IPS DF 4.7 (cell line): ENCODE data around the gene PLAAT1.

Experiments
- DNase-seq: peaks from one replicate; pipeline ENCODE4 v3.0.0-alpha.2; 2013; ENCODE audit warnings: low spot score; ENCODE audit errors: extremely low read depth

Gene PLAAT1

GRCh38 chr3:193240850-193241706, at the start of gene PLAAT1:
TSS of gene PLAAT1 (plus strand) at chr3:193241222. CDS start at chr3:193255651, 14,429 bp downstream.
- no peak for DNase-seq

GRCh38 chr3:193194371-193194770, 46.7 kb upstream of the PLAAT1 start:
- no peak for DNase-seq

- no peak for DNase-seq
Observed at GRCh38 chr3:193196746-193197145, 44.3 kb upstream of the PLAAT1 start.

GRCh38 chr3:193207290-193208273, 33.4 kb upstream of the PLAAT1 start:
- DNase-seq = no peak

- DNase-seq = no peak
Observed at GRCh38 chr3:193210618-193211017, 30.4 kb upstream of the PLAAT1 start.

GRCh38 chr3:193211173-193211572, 29.8 kb upstream of the PLAAT1 start:
- DNase-seq = no peak

- DNase-seq = no peak
Observed at GRCh38 chr3:193211984-193212383, 29.0 kb upstream of the PLAAT1 start.

- DNase-seq = no peak
Observed at GRCh38 chr3:193212844-193213243, 28.2 kb upstream of the PLAAT1 start.

- DNase-seq = no peak
Observed at GRCh38 chr3:193214445-193214844, 26.6 kb upstream of the PLAAT1 start.

- DNase-seq = no peak
Observed at GRCh38 chr3:193225302-193226125, 15.5 kb upstream of the PLAAT1 start.

- no peak for DNase-seq
Observed at GRCh38 chr3:193228206-193228605, 12.8 kb upstream of the PLAAT1 start.

GRCh38 chr3:193229851-193230420, 11.1 kb upstream of the PLAAT1 start:
- DNase-seq = no peak

GRCh38 chr3:193230610-193231009, 10.4 kb upstream of the PLAAT1 start:
- DNase-seq = no peak

- no peak for DNase-seq
Observed at GRCh38 chr3:193231201-193231600, 9.8 kb upstream of the PLAAT1 start.

- DNase-seq = no peak
Observed at GRCh38 chr3:193236599-193236998, 4.4 kb upstream of the PLAAT1 start.

- no peak for DNase-seq
Observed at GRCh38 chr3:193237030-193237429, 4.0 kb upstream of the PLAAT1 start.

- DNase-seq = no peak
Observed at GRCh38 chr3:193240436-193240849, 579 bp upstream of the PLAAT1 start.

- DNase-seq = no peak
Observed at GRCh38 chr3:193241716-193242115, 694 bp downstream of the PLAAT1 start.

GRCh38 chr3:193243571-193243970, 2.5 kb downstream of the PLAAT1 start:
- DNase-seq = no peak

GRCh38 chr3:193248848-193249468, 7.9 kb downstream of the PLAAT1 start:
- DNase-seq = no peak
